Brain pericyte (primary cell): Measurements from ENCODE around the gene DDX28.
"Not testable (repeated sequence)": the region's sequence is repeated elsewhere in the genome, so short reads cannot be mapped to it uniquely, and the experiment has no call there.

Source experiments
- DNase-seq: peaks from one replicate; pipeline ENCODE4 v3.0.0-alpha.2; 2012; ENCODE audit warnings: low read depth, low spot score

DDX28 gene

GRCh38 chr16:68037841-68038597 lies 15.0 kb upstream of the DDX28 start:
- DNase-seq, result no peak

GRCh38 chr16:68035227-68035626 lies 12.2 kb upstream of the DDX28 start:
- DNase-seq, result no peak

GRCh38 chr16:68033101-68033500 lies 10.1 kb upstream of the DDX28 start:
- no peak for DNase-seq

GRCh38 chr16:68031951-68032350 lies 8.9 kb upstream of the DDX28 start:
- DNase-seq, result no peak

GRCh38 chr16:68030108-68030507 lies 7.1 kb upstream of the DDX28 start:
- not testable (repeated sequence) for DNase-seq

- DNase-seq, result no peak
Observed at GRCh38 chr16:68028996-68029395, 6.0 kb upstream of the DDX28 start.

GRCh38 chr16:68022278-68022727 lies 729 bp downstream of the DDX28 start:
- DNase-seq, result no peak

GRCh38 chr16:68021490-68021889 lies 1.5 kb downstream of the DDX28 start:
- no peak for DNase-seq

GRCh38 chr16:68019167-68019680 lies 3.8 kb downstream of the DDX28 start:
- DNase-seq, result no peak

GRCh38 chr16:68015681-68016080 lies 7.4 kb downstream of the DDX28 start, which contains the start of gene DPEP2NB:
TSS of gene DPEP2NB (minus strand) at chr16:68015911. CDS start at chr16:68015770, 141 bp downstream.
- no peak for DNase-seq

GRCh38 chr16:68013440-68013839 lies 9.6 kb downstream of the DDX28 start:
- DNase-seq, result no peak

- DNase-seq, result not testable (repeated sequence)
Observed at GRCh38 chr16:68009872-68010271, 13.2 kb downstream of the DDX28 start.

GRCh38 chr16:68009157-68009735 lies 13.8 kb downstream of the DDX28 start:
- no peak for DNase-seq

- no peak for DNase-seq
Observed at GRCh38 chr16:68005786-68006286, 17.2 kb downstream of the DDX28 start.

- no peak for DNase-seq
Observed at GRCh38 chr16:68005211-68005610, 17.8 kb downstream of the DDX28 start.

- no peak for DNase-seq
Observed at GRCh38 chr16:68003031-68003430, 20.0 kb downstream of the DDX28 start.

GRCh38 chr16:68000450-68000849 lies 22.6 kb downstream of the DDX28 start:
- DNase-seq, result no peak

GRCh38 chr16:67999985-68000384 lies 23.0 kb downstream of the DDX28 start:
- no peak for DNase-seq

GRCh38 chr16:67998779-67999688 lies 24.0 kb downstream of the DDX28 start, which contains the start of gene DPEP2:
TSS of gene DPEP2 (minus strand) at chr16:67999484. CDS start at chr16:67993212, 6,272 bp downstream.
- DNase-seq, result not testable (repeated sequence)

- not testable (repeated sequence) for DNase-seq
Observed at GRCh38 chr16:67998231-67998778, 24.7 kb downstream of the DDX28 start.

- no peak for DNase-seq
Observed at GRCh38 chr16:67996666-67997065, 26.4 kb downstream of the DDX28 start.
